Peyer's patch (tissue), 4 donors: ENCODE measurements around the gene FBXO38.

Source experiments
- POLR2A ChIP-seq, 2 donors: fragments of 450-650 bp; IDR thresholded peaks; one replicate each; pipeline ENCODE4 v1.5.1; 2017; ENCODE audit warnings: antibody characterized with exemption in 2 of 2, mild to moderate bottlenecking in 2 of 2, moderate library complexity in 2 of 2
- TF ChIP-seq, protein P1 (sequence below), 6 experiments: fragments of 450-650 bp in 4 of 6; fragments of 200-600 bp in 2 of 6; sonication (generic) in 1 of 6; IDR thresholded peaks; one replicate each; pipeline ENCODE4 v1.5.1; 2017 to 2019; ENCODE audit warnings: antibody characterized with exemption in 6 of 6, mild to moderate bottlenecking in 3 of 6, moderate library complexity in 1 of 6

DNA sequence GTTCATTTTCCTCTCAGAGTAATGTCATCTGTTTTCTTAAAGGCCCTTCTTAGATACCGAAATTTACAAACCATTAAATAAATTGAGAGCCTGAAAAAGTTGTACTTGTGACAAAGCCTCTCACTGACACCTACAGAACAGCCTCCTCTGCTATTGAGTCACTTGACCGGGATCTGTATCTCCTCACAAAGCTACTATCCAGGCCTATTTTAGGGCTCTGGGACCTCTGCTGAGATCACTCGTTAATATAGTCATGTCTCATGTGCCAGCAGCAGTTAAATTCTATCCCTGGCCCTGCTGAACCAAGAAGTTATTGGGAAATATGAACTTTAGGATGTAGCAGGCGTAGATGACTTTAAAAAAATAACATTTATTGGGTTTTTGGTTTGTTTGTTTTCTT is 31.1 kb downstream of the FBXO38 start:
- no peak for TF ChIP-seq POLR2A (IDR thresholded peaks at IDR 0.05)
- TF ChIP-seq, protein P1, sequence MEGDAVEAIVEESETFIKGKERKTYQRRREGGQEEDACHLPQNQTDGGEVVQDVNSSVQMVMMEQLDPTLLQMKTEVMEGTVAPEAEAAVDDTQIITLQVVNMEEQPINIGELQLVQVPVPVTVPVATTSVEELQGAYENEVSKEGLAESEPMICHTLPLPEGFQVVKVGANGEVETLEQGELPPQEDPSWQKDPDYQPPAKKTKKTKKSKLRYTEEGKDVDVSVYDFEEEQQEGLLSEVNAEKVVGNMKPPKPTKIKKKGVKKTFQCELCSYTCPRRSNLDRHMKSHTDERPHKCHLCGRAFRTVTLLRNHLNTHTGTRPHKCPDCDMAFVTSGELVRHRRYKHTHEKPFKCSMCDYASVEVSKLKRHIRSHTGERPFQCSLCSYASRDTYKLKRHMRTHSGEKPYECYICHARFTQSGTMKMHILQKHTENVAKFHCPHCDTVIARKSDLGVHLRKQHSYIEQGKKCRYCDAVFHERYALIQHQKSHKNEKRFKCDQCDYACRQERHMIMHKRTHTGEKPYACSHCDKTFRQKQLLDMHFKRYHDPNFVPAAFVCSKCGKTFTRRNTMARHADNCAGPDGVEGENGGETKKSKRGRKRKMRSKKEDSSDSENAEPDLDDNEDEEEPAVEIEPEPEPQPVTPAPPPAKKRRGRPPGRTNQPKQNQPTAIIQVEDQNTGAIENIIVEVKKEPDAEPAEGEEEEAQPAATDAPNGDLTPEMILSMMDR (IDR thresholded peaks at IDR 0.05): no peak
